Stimulated activated CD4-positive, alpha-beta T cell treated with anti-CD3 and anti-CD28 coated beads, TNF-alpha, amount 100 ng/mL, for 4 hours (primary cell): Measurements from ENCODE around the gene MSANTD1.

ENCODE experiments used
- DNase-seq, 3 experiments: peaks; one replicate each; pipeline ENCODE4 v3.0.0-alpha.2; 2020; ENCODE audit warnings: low read depth in 3 of 3

MSANTD1 gene

DNA sequence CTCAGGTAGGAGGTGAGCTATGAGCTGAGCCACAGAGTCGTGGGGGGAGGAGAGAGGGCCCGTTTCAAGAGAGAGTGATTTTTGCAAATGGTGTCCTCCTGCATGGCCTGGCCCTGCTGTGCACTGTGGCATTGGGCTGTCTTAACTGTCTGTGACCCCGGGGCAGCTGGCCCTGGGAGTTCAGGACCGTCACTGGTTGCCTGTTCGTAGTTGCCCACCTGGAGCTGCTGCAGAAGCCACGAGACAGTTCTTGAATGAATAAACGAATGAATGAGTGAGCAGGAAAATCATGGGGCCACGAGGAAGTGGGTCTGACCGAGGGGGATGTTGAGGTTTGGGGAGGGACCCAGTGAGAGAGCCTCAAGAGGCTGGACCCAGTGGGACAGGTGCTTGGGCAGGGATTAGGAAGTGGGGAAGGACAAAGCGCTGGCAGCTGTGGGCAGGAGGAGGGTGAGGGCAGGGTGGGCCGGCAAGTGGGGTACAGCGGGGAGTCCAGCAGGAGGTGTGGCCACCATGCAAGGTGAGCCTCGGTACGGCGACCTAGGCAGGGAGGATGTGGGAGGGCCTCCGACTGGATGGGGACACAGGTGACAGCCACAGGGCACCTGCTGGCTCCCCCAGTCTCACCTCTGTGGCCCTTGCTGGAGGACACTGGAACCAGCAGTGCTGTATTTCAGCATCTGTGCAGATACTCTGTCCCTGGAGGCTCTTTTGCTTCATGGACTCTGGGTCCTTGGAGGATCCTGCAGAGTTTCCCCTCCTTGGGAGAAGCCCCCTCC, 54.0 kb downstream of the MSANTD1 start:
- DNase-seq: no peak

DNA sequence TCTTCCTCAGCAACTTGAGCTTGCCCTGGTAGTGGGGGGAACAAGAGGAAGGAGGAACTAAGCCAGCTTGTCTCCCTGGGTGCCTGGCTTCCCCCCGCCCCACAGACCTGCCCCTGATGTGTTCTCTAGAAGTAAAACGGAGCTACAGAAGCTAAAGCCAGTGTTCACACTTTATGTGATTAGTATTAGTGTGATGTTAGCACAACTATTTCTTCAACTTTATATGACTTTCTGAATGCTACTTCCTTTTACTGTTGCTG, 54.5 kb downstream of the MSANTD1 start:
- no peak for DNase-seq

DNA sequence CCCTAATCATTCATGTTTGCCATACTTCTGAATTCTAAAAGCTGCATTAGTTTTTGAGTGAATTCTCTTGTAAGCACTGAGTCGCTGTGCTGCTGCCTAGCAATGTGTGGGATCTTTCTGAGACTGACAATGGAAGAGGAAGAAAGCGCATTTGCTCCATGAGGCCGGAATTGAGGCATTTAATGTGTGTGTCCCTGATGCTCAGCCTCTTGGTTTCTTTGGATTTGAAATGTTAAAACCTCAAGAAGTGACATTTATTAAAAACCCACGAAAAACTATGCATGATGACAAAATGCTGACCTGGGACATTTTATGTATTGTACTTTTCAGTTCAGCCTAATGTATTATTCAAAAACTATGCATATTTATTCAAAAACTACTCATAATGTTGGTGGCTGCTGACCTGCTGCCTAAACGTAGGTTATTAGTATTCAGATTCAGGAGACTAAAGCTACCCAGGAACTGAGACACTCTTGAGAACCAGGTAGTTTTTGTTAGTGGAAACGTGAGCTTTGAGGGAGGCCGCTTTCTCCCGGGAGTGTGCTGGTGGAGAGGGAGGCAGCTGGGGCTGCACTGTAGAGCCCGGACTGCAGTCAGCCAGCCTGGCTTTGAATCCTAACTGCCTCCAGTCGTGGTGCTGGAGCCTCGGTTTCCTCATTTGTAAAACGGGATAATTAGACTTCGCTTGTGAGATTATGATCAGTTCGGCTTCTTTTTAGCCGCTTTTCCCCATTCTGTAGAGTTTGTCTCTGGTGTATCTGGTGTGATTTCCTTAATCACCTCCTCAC, 55.2 kb downstream of the MSANTD1 start:
- DNase-seq: no peak

DNA sequence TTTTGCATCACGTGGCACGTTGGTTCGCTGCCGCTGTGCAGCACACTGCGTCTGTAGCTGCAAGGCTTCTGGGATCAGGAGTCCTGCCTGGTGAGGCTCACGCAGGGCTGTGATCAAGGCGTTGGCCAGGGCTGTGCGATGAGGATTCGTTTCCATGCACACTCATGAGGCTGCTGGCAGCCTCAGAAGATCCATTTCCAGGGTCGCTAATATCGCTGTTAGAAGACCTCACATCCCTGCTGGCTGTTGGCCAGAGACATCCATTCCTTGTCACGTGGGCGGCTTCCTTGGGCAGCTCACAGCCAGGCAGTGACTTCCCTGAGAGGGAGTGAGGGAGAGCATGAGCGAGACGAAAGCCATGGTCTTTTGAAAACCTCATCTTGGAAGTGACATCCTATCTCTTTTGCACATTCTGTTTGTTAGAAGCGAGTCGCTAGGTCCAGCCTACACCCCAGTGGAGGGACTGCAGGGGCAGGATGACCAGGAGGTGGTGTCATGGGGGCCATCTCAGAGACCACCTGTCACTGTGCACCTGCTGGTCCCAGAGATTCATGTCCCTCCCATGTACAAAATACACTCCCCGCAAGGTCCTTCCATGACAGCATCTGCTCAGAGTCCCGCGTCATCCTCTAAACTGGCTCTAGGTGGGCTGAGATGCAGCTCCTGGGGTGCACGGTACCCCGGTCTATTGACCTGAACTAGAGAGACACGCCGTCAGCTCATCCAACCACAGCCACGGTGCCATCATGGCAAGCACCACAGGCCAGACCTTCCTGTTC, 56.1 kb downstream of the MSANTD1 start:
- no peak for DNase-seq

DNA sequence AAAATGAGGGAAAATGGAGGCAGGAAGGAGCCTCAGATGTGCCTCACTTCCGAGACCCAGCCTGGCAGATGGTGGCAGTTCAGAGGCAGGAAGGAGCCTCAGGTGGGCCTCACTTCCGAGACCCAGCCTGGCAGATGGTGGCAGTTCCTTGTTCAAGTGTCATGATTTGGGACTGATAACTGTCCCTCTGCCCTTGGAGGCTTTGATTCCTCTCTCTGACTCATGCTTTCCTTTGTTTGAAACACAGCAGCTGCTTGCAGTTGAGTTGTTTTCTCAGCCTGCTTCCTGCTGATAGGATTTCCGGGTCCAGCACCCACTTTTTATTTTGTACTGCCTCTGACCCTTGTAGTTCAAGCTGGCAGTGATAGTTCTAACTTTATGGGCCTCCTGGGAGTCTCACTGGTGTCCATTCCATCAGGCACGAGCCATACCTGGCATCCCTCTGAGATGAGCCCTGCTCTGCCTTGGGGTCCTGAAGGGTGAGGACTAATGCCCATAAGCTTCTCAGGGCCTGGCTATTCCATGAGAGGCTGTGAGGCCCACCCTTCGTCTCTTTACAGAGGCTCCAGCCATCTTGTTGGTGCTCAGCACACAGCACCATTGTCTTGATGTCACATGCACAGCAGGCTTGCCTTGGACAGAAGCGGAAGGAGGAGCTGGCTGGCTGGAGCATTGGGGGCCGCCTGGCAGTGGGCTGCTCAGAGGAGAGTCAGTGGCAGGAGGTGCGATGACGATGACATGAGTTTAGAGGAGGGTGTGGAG, 56.8 kb downstream of the MSANTD1 start:
- DNase-seq: no peak
